BLaER1 (cell line): ENCODE data around the gene LYL1.
A peak's percentile ranks its signal among the peaks of the same experiment; 100 is the strongest.

Source experiments
- H3K27ac ChIP-seq: shearing (Covaris generic); formaldehyde crosslinking; 2 replicates; pipeline ENCODE4 v1.8.1; 2022
- H3K27me3 ChIP-seq: shearing (Covaris generic); formaldehyde crosslinking; 2 replicates; pipeline ENCODE4 v1.8.1; 2022
- H3K36me3 ChIP-seq: shearing (Covaris generic); formaldehyde crosslinking; 2 replicates; pipeline ENCODE4 v1.8.1; 2022
- H3K4me1 ChIP-seq: shearing (Covaris generic); formaldehyde crosslinking; 2 replicates; pipeline ENCODE4 v1.8.1; 2022
- H3K4me2 ChIP-seq: shearing (Covaris generic); formaldehyde crosslinking; 2 replicates; pipeline ENCODE4 v1.8.1; 2022
- H3K4me3 ChIP-seq: shearing (Covaris generic); formaldehyde crosslinking; 2 replicates; pipeline ENCODE4 v1.8.1; 2022
- H3K9ac ChIP-seq: shearing (Covaris generic); formaldehyde crosslinking; 2 replicates; pipeline ENCODE4 v1.8.1; 2022
- H3K9me3 ChIP-seq: shearing (Covaris generic); formaldehyde crosslinking; 2 replicates; pipeline ENCODE4 v1.8.1; 2022
- H4K20me1 ChIP-seq: shearing (Covaris generic); formaldehyde crosslinking; 2 replicates; pipeline ENCODE4 v1.8.1; 2022
- Cebpa-rat ChIP-seq: shearing (Covaris generic); IDR thresholded peaks from 2 replicates; pipeline ENCODE4 v1.8.1; 2022

LYL1 gene

GRCh38 chr19:13100031-13100588, 2.5 kb downstream of the LYL1 start:
- peak overlapping the region; percentile 99 for H3K4me2 ChIP-seq

GRCh38 chr19:13099073-13099999, 3.3 kb downstream of the LYL1 start:
- H3K4me2 ChIP-seq: peak overlapping the region; percentile 99
- peaks cover 23% of the 10 kb centered on the region; the same call in 1 of the 2 replicates for H3K27me3 ChIP-seq
- peaks cover 14% of the 10 kb centered on the region for H3K36me3 ChIP-seq
- no peaks in the 10 kb centered on the region for H3K9me3 ChIP-seq
- peaks cover 81% of the 10 kb centered on the region for H3K4me1 ChIP-seq
- peak overlapping the region; percentile 77 for H3K9ac ChIP-seq
- H3K27ac ChIP-seq: peak overlapping the region; percentile 84
- TF ChIP-seq Cebpa-rat: no peak
- H4K20me1 ChIP-seq: peaks cover 53% of the 10 kb centered on the region
- peak overlapping the region; percentile 89 for H3K4me3 ChIP-seq

More at GRCh38 chr19:13100031-13100588, 2.5 kb downstream of the LYL1 start:
- no peak for TF ChIP-seq Cebpa-rat
- Histone ChIP-seq H3K9ac (peak overlapping the region; percentile 77), H3K36me3 (peaks cover 14% of the 10 kb centered on the region), H3K27ac (peak overlapping the region; percentile 84), H3K9me3 (no peaks in the 10 kb centered on the region), H3K4me1 (peaks cover 79% of the 10 kb centered on the region), H3K4me3 (peak overlapping the region; percentile 89), H4K20me1 (peaks cover 53% of the 10 kb centered on the region), H3K27me3 (peaks cover 23% of the 10 kb centered on the region; the same call in 1 of the 2 replicates)

- Histone ChIP-seq H3K27me3 (peaks cover 23% of the 10 kb centered on the region; the same call in 1 of the 2 replicates), H3K4me1 (peaks cover 84% of the 10 kb centered on the region), H4K20me1 (peaks cover 53% of the 10 kb centered on the region), H3K9ac (peak overlapping the region; percentile 77), H3K4me3 (peak overlapping the region; percentile 89), H3K36me3 (peaks cover 14% of the 10 kb centered on the region), H3K9me3 (no peaks in the 10 kb centered on the region), H3K27ac (peak overlapping the region; percentile 84), H3K4me2 (peak overlapping the region; percentile 99)
- TF ChIP-seq Cebpa-rat: no peak
Observed at GRCh38 chr19:13098277-13099072, 4.2 kb downstream of the LYL1 start.

GRCh38 chr19:13097463-13098258, 5.0 kb downstream of the LYL1 start:
- Histone ChIP-seq H3K4me1 (peaks cover 87% of the 10 kb centered on the region), H3K4me3 (peak overlapping the region; percentile 89), H3K27ac (peak overlapping the region; percentile 83; the same call in 1 of the 2 replicates), H3K27me3 (peaks cover 23% of the 10 kb centered on the region; the same call in 1 of the 2 replicates), H3K36me3 (peaks cover 14% of the 10 kb centered on the region), H3K9me3 (no peaks in the 10 kb centered on the region), H3K9ac (peak overlapping the region; percentile 80), H4K20me1 (peaks cover 53% of the 10 kb centered on the region), H3K4me2 (peak overlapping the region; percentile 99)
- TF ChIP-seq Cebpa-rat: no peak

- peaks cover 52% of the 10 kb centered on the region for H4K20me1 ChIP-seq
- H3K9ac ChIP-seq: peak overlapping the region; percentile 80
- no peak for TF ChIP-seq Cebpa-rat
- peaks cover 89% of the 10 kb centered on the region for H3K4me1 ChIP-seq
- H3K27ac ChIP-seq: peak overlapping the region; percentile 83
- no peaks in the 10 kb centered on the region for H3K9me3 ChIP-seq
- peaks cover 23% of the 10 kb centered on the region; the same call in 1 of the 2 replicates for H3K27me3 ChIP-seq
- peak overlapping the region; percentile 99 for H3K4me2 ChIP-seq
- peak overlapping the region; percentile 89 for H3K4me3 ChIP-seq
- H3K36me3 ChIP-seq: peaks cover 14% of the 10 kb centered on the region
Observed at GRCh38 chr19:13097033-13097462, 5.6 kb downstream of the LYL1 start.

- H3K9ac ChIP-seq: peak overlapping the region; percentile 80
- H3K4me2 ChIP-seq: peak overlapping the region; percentile 99
- H3K36me3 ChIP-seq: peaks cover 14% of the 10 kb centered on the region
- peak overlapping the region; percentile 83 for H3K27ac ChIP-seq
- peaks cover 89% of the 10 kb centered on the region for H3K4me1 ChIP-seq
- H4K20me1 ChIP-seq: peaks cover 44% of the 10 kb centered on the region
- TF ChIP-seq Cebpa-rat: no peak
- H3K9me3 ChIP-seq: no peaks in the 10 kb centered on the region
- H3K27me3 ChIP-seq: peaks cover 23% of the 10 kb centered on the region; the same call in 1 of the 2 replicates
- peak overlapping the region; percentile 89 for H3K4me3 ChIP-seq
Observed at GRCh38 chr19:13095934-13096927, 6.4 kb downstream of the LYL1 start.

GRCh38 chr19:13095393-13095784, 7.3 kb downstream of the LYL1 start:
- no peak for TF ChIP-seq Cebpa-rat
- peak overlapping the region; percentile 80 for H3K9ac ChIP-seq
- H3K36me3 ChIP-seq: peaks cover 13% of the 10 kb centered on the region
- no peaks in the 10 kb centered on the region for H3K9me3 ChIP-seq
- peaks cover 35% of the 10 kb centered on the region for H4K20me1 ChIP-seq
- H3K27ac ChIP-seq: peak overlapping the region; percentile 83
- H3K27me3 ChIP-seq: peaks cover 23% of the 10 kb centered on the region; the same call in 1 of the 2 replicates
- peaks cover 89% of the 10 kb centered on the region for H3K4me1 ChIP-seq
- peak overlapping the region; percentile 89 for H3K4me3 ChIP-seq
- H3K4me2 ChIP-seq: peak overlapping the region; percentile 99
